ENCODE results near the gene DTL.

DTL gene

DNA sequence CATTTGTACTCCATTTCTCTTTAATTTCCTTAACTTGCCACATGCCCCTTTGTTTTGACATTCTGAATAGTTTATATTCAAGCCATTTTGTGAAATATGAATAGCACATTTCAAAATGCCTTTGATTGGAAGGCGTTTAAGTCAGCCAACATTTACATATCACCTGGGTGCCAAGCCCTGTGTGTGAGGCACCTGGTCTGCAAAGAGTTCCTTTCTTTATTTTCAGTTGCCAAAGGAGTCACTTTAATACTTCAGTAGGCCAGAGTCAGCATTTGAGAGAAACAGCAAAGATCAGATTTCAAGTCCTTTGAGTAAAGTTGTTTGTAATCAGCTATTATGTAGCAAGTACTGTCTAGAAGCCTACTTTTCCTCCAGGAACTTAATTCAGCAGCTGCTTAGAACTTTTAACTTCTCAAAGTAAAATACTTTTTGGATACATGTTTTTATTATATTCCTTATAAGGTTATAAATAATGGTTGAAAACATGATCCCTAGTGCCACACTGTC is 70.8 kb downstream of the DTL start:
- no peak overlapping the region for H2AK5ac ChIP-seq (ENCODE audit: low read length, severe bottlenecking)
- H3K9me3 ChIP-seq (ENCODE audit: control insufficient read depth, low read length), result no peaks in the 10 kb centered on the region
- no peaks in the 10 kb centered on the region for H3K4me1 ChIP-seq (ENCODE audit: control insufficient read depth, insufficient read depth, low read depth, low read length)
- no peak overlapping the region for H2BK5ac ChIP-seq (ENCODE audit: low read depth, low read length, poor library complexity, severe bottlenecking)
- H3K27ac ChIP-seq (ENCODE audit: low read length, poor library complexity, severe bottlenecking), result no peak overlapping the region
- no peak overlapping the region for H3K4ac ChIP-seq (ENCODE audit: low read depth in 1 of 2, low read length in 2 of 2)
- DNase-seq, result no peak
- H3K18ac ChIP-seq (ENCODE audit: low read depth in 1 of 2, low read length in 2 of 2), result no peak overlapping the region
- no peak overlapping the region for H2AFZ ChIP-seq (ENCODE audit: low read depth, low read length)
- no peak overlapping the region for H3K14ac ChIP-seq (ENCODE audit: low read length in 2 of 2)
- H3K23ac ChIP-seq (ENCODE audit: low read length in 2 of 2), result no peak overlapping the region
- no peak overlapping the region for H3K4me3 ChIP-seq (ENCODE audit: insufficient read depth in 1 of 2, low read depth in 1 of 2, low read length in 2 of 2)
- WGBS, result 91% methylated on average over 1 of the region's 1 CpG
- no peak overlapping the region for H3K9ac ChIP-seq (ENCODE audit: low read length)
- no peaks in the 10 kb centered on the region for H3K36me3 ChIP-seq (ENCODE audit: control insufficient read depth in 1 of 2, insufficient read depth in 2 of 2, low read depth in 1 of 2, low read length in 2 of 2)
- no peak overlapping the region for H2BK120ac ChIP-seq (ENCODE audit: low read depth, low read length)
- no peak overlapping the region for H4K8ac ChIP-seq (ENCODE audit: low read length)
- no peak overlapping the region for H4K91ac ChIP-seq (ENCODE audit: low read length)
- no peak overlapping the region for H2BK15ac ChIP-seq (ENCODE audit: low read depth, poor library complexity, severe bottlenecking)
- H3K79me1 ChIP-seq (replicated peaks; ENCODE audit: low read length, poor library complexity, severe bottlenecking), result no peaks in the 10 kb centered on the region
- H3K27me3 ChIP-seq (ENCODE audit: control insufficient read depth in 1 of 2, insufficient read depth in 1 of 2, low read length in 2 of 2), result no peaks in the 10 kb centered on the region
- H2BK12ac ChIP-seq (ENCODE audit: low read length in 2 of 2), result no peak overlapping the region
- H3K4me2 ChIP-seq (ENCODE audit: low read length, poor library complexity, severe bottlenecking), result no peak overlapping the region

DNA sequence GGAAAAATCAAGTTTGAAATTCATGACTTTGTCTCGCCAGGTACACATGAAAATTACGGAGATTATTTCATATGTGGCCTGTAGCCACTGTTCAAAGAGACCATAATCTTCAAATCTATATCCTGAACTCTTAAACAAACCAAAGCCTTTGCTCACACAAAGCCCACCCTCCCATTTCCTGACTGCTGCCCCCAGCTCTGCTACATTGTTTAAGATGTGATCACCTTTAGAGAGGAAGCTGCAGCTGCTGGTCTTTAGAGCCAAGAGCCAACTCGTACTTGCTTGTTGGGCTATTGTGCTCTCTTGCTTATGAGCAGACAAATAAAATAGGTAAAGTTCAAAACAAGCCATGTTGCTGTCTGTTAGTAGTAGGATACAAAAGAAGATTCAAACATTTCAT is 71.9 kb downstream of the DTL start:
- H3K18ac ChIP-seq (ENCODE audit: low read depth in 1 of 2, low read length in 2 of 2), result no peak overlapping the region
- no peak for DNase-seq
- H2BK5ac ChIP-seq (ENCODE audit: low read depth, low read length, poor library complexity, severe bottlenecking), result no peak overlapping the region
- no peaks in the 10 kb centered on the region for H3K9me3 ChIP-seq (ENCODE audit: control insufficient read depth, low read length)
- no peak overlapping the region for H3K9ac ChIP-seq (ENCODE audit: low read length)
- H3K14ac ChIP-seq (ENCODE audit: low read length in 2 of 2), result no peak overlapping the region
- H3K27ac ChIP-seq (ENCODE audit: low read length, poor library complexity, severe bottlenecking), result no peak overlapping the region
- H3K23ac ChIP-seq (ENCODE audit: low read length in 2 of 2), result no peak overlapping the region
- no peak overlapping the region for H2AFZ ChIP-seq (ENCODE audit: low read depth, low read length)
- H2BK15ac ChIP-seq (ENCODE audit: low read depth, poor library complexity, severe bottlenecking), result no peak overlapping the region
- no peak overlapping the region for H2BK12ac ChIP-seq (ENCODE audit: low read length in 2 of 2)
- WGBS, result 100% methylated on average over 3 of the region's 3 CpGs
- H4K8ac ChIP-seq (ENCODE audit: low read length), result no peak overlapping the region
- no peaks in the 10 kb centered on the region for H3K4me1 ChIP-seq (ENCODE audit: control insufficient read depth, insufficient read depth, low read depth, low read length)
- no peak overlapping the region for H3K4me3 ChIP-seq (ENCODE audit: insufficient read depth in 1 of 2, low read depth in 1 of 2, low read length in 2 of 2)
- H3K4ac ChIP-seq (ENCODE audit: low read depth in 1 of 2, low read length in 2 of 2), result no peak overlapping the region
- no peak overlapping the region for H3K4me2 ChIP-seq (ENCODE audit: low read length, poor library complexity, severe bottlenecking)
- no peaks in the 10 kb centered on the region for H3K36me3 ChIP-seq (ENCODE audit: control insufficient read depth in 1 of 2, insufficient read depth in 2 of 2, low read depth in 1 of 2, low read length in 2 of 2)
- H3K79me1 ChIP-seq (replicated peaks; ENCODE audit: low read length, poor library complexity, severe bottlenecking), result no peaks in the 10 kb centered on the region
- H2BK120ac ChIP-seq (ENCODE audit: low read depth, low read length), result no peak overlapping the region
- H4K91ac ChIP-seq (ENCODE audit: low read length), result no peak overlapping the region
- no peaks in the 10 kb centered on the region for H3K27me3 ChIP-seq (ENCODE audit: control insufficient read depth in 1 of 2, insufficient read depth in 1 of 2, low read length in 2 of 2)
- no peak overlapping the region for H2AK5ac ChIP-seq (ENCODE audit: low read length, severe bottlenecking)

DNA sequence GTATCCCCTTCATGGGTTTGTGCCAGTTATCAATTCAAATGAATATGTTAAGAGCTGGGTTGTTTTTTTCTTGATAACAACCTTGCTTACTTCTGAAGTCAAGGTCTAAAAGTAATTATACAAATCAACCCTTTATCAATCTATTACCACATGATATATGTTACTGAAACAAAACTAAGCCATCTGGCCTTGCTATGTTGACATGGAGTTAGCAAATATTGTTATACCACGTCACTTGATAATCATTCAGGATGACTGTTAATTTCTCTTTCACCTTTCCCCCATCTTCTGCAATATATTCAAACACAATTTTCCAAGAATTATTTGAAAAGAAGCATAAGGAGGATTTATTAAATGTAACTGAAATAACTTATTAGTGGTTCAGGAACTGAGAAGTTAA is 72.6 kb downstream of the DTL start:
- Histone ChIP-seq H3K23ac (ENCODE audit: low read length in 2 of 2) (no peak overlapping the region), H2BK12ac (ENCODE audit: low read length in 2 of 2) (no peak overlapping the region), H3K9ac (ENCODE audit: low read length) (no peak overlapping the region), H3K14ac (ENCODE audit: low read length in 2 of 2) (no peak overlapping the region), H3K27me3 (ENCODE audit: control insufficient read depth in 1 of 2, insufficient read depth in 1 of 2, low read length in 2 of 2) (no peaks in the 10 kb centered on the region), H3K36me3 (ENCODE audit: control insufficient read depth in 1 of 2, insufficient read depth in 2 of 2, low read depth in 1 of 2, low read length in 2 of 2) (no peaks in the 10 kb centered on the region), H3K4me1 (ENCODE audit: control insufficient read depth, insufficient read depth, low read depth, low read length) (no peaks in the 10 kb centered on the region), H3K79me1 (replicated peaks; ENCODE audit: low read length, poor library complexity, severe bottlenecking) (no peaks in the 10 kb centered on the region), H4K8ac (ENCODE audit: low read length) (no peak overlapping the region), H2AFZ (ENCODE audit: low read depth, low read length) (no peak overlapping the region), H3K4me2 (ENCODE audit: low read length, poor library complexity, severe bottlenecking) (no peak overlapping the region), H4K91ac (ENCODE audit: low read length) (no peak overlapping the region), H2BK120ac (ENCODE audit: low read depth, low read length) (no peak overlapping the region), H3K18ac (ENCODE audit: low read depth in 1 of 2, low read length in 2 of 2) (no peak overlapping the region), H2BK15ac (ENCODE audit: low read depth, poor library complexity, severe bottlenecking) (no peak overlapping the region), H3K4me3 (ENCODE audit: insufficient read depth in 1 of 2, low read depth in 1 of 2, low read length in 2 of 2) (no peak overlapping the region), H2AK5ac (ENCODE audit: low read length, severe bottlenecking) (no peak overlapping the region), H3K4ac (ENCODE audit: low read depth in 1 of 2, low read length in 2 of 2) (no peak overlapping the region), H2BK5ac (ENCODE audit: low read depth, low read length, poor library complexity, severe bottlenecking) (no peak overlapping the region), H3K9me3 (ENCODE audit: control insufficient read depth, low read length) (no peaks in the 10 kb centered on the region), H3K27ac (ENCODE audit: low read length, poor library complexity, severe bottlenecking) (no peak overlapping the region)
- DNase-seq, result no peak
- 100% methylated on average over 1 of the region's 1 CpG for WGBS

DNA sequence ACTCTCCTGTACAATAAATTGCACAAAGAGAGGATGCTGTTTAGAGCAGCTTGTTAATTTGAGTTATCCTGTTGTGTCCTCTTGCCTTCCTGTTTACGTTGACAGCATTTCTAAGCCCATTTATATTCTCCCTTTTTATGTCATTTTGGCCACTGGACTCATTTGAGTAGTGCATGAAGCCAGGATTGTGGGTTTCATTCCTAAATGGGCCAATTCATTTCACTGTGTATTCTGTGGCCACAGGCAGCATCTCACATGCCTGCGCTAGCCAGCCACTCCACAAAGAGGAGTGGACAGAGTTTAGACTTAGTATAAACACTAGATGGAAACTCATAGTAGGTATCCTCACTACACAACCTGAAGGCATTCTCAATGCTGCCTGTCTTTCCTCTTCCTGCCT is 73.4 kb downstream of the DTL start:
- no peaks in the 10 kb centered on the region for H3K9me3 ChIP-seq (ENCODE audit: control insufficient read depth, low read length)
- H3K36me3 ChIP-seq (ENCODE audit: control insufficient read depth in 1 of 2, insufficient read depth in 2 of 2, low read depth in 1 of 2, low read length in 2 of 2), result no peaks in the 10 kb centered on the region
- no peak overlapping the region for H2AK5ac ChIP-seq (ENCODE audit: low read length, severe bottlenecking)
- no peak for DNase-seq
- no peaks in the 10 kb centered on the region for H3K4me1 ChIP-seq (ENCODE audit: control insufficient read depth, insufficient read depth, low read depth, low read length)
- H3K27ac ChIP-seq (ENCODE audit: low read length, poor library complexity, severe bottlenecking), result no peak overlapping the region
- no peak overlapping the region for H4K91ac ChIP-seq (ENCODE audit: low read length)
- no peak overlapping the region for H2BK5ac ChIP-seq (ENCODE audit: low read depth, low read length, poor library complexity, severe bottlenecking)
- no peak overlapping the region for H3K4ac ChIP-seq (ENCODE audit: low read depth in 1 of 2, low read length in 2 of 2)
- H3K23ac ChIP-seq (ENCODE audit: low read length in 2 of 2), result no peak overlapping the region
- H3K4me3 ChIP-seq (ENCODE audit: insufficient read depth in 1 of 2, low read depth in 1 of 2, low read length in 2 of 2), result no peak overlapping the region
- H3K79me1 ChIP-seq (replicated peaks; ENCODE audit: low read length, poor library complexity, severe bottlenecking), result no peaks in the 10 kb centered on the region
- H3K14ac ChIP-seq (ENCODE audit: low read length in 2 of 2), result no peak overlapping the region
- no peak overlapping the region for H3K9ac ChIP-seq (ENCODE audit: low read length)
- H3K4me2 ChIP-seq (ENCODE audit: low read length, poor library complexity, severe bottlenecking), result no peak overlapping the region
- no peaks in the 10 kb centered on the region for H3K27me3 ChIP-seq (ENCODE audit: control insufficient read depth in 1 of 2, insufficient read depth in 1 of 2, low read length in 2 of 2)
- no peak overlapping the region for H4K8ac ChIP-seq (ENCODE audit: low read length)
- H2BK12ac ChIP-seq (ENCODE audit: low read length in 2 of 2), result no peak overlapping the region
- no peak overlapping the region for H2BK120ac ChIP-seq (ENCODE audit: low read depth, low read length)
- H2AFZ ChIP-seq (ENCODE audit: low read depth, low read length), result no peak overlapping the region
- WGBS, result 100% methylated on average over 1 of the region's 2 CpGs
- no peak overlapping the region for H2BK15ac ChIP-seq (ENCODE audit: low read depth, poor library complexity, severe bottlenecking)
- no peak overlapping the region for H3K18ac ChIP-seq (ENCODE audit: low read depth in 1 of 2, low read length in 2 of 2)

Data from mesenchymal stem cell (in vitro differentiated cells and primary cell).